DOHH2 (cell line): ENCODE data around the gene E2F3.

Experiments
- CTCF ChIP-seq: fragments of 200-600 bp; sonication (generic); IDR thresholded peaks from one replicate; pipeline ENCODE4 v1.5.1; 2014; ENCODE audit warnings: antibody characterized with exemption, mild to moderate bottlenecking, low read depth, low read length; ENCODE audit not compliant: poor library complexity, severe bottlenecking
- EZH2phosphoT487 ChIP-seq: fragments of 200-600 bp; sonication (generic); IDR thresholded peaks from 2 replicates; pipeline ENCODE4 v1.6.1; 2017; ENCODE audit warnings: borderline replicate concordance, mild to moderate bottlenecking, antibody characterized with exemption, low read length, moderate library complexity, mixed read lengths

DNA sequence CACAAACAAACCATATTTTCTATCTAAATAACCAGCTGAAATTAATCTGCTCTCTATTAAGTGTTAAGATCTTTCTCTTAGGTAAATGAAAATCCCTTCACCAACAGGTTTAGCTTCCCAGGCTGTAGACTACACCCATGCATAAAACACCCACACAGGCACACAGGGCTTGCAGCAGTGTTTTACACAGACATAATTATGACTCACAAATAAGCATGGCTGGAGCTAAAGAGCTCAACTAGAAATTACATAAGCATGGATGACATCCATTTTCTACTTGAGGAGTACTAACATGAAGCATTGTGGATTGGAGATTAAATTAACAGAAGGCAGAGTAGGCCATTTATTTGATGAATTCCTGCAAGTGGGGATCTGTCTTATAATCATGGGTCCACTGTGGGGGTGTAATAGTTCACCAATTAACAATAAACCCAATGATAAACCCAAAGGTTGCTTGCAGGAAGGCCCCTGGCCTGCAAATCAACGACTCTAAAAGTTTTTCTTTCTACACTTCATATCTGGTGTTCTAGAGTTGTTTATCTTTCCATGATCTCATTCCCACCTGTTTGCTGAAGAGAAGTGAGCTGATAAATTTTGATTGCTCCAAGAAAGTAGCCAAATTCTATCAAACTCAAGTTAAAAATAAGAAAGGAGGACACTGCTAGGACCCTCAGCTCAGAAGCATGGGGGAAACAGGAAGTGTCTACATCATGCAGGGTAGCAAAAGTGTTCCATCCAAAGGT is 33.8 kb upstream of the E2F3 start:
- no peak for TF ChIP-seq CTCF
- TF ChIP-seq EZH2phosphoT487 = no peak
